Measurements from ENCODE around the gene TMOD2.

Gene TMOD2

GRCh38 chr15:51856714-51857380, 105.5 kb downstream of the TMOD2 start:
- DNase-seq (ENCODE audit: low spot score): no peak

GRCh38 chr15:51861557-51862359, 110.4 kb downstream of the TMOD2 start:
- DNase-seq (ENCODE audit: low spot score): no peak

- DNase-seq (ENCODE audit: low spot score): no peak
Observed at GRCh38 chr15:51863131-51863530, 111.7 kb downstream of the TMOD2 start.

- no peak for DNase-seq (ENCODE audit: low spot score)
Observed at GRCh38 chr15:51864408-51865056, 113.1 kb downstream of the TMOD2 start.

- no peak for DNase-seq (ENCODE audit: low spot score)
Observed at GRCh38 chr15:51865317-51865716, 113.9 kb downstream of the TMOD2 start.
